ENCODE results near the gene ARPC4. TPM values are rescaled to one million over a fixed set of nuclear protein-coding genes. Genes with fewer than 3 reads are reported as not detected.
"Not testable (repeated sequence)": the region's sequence is repeated elsewhere in the genome, so short reads cannot be mapped to it uniquely, and the experiment has no call there.

ARPC4 gene
- total RNA-seq, 1 donor from 2014 or later = 164 TPM

DNA sequence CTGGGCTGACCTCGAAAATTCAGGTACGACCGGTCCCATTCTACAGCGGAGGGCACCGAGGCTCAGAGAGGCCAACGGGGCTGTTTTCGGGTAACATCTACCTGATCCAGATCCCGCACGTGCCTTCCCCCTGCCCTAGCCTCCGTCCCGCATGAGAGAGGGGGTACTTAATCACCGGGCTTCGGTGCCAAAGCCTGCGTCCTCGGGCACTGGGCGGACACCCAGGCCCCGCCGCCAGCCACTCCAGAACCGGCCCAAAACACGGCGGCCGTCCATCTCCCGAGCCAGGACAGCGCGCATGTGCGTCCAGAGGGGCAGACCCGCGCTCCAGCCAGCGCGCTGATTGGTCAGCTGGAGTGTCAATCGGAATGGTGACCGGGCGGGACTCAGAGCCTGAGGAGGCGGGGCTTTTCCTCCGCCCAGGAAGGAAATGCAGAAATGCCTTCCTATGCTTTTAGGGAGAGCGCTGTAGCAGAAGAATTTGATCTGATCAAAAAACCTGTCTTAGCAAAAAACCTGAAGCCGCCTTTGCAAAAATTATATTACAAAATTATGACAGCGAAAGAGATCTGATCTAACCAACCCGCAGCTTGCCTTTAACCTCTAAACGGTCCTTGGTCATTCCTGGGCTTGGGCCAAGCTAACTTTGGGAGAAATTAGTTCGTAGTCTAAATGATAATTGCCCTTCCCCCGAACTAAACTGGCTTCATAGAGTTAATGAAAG lies 51.0 kb downstream of the ARPC4 start, which contains the start of gene RPUSD3:
TSS of gene RPUSD3 (minus strand) at position 294 of the 724 bp plus-strand sequence. CDS start at position 276, 18 bp downstream.
- peaks cover 6% of the 10 kb centered on the region for H3K9me3 Mint-ChIP-seq (ENCODE audit: unreplicated experiment)
- H3K4me3 Mint-ChIP-seq (ENCODE audit: unreplicated experiment) = peak within 1 kb of the TSS; percentile 96

DNA sequence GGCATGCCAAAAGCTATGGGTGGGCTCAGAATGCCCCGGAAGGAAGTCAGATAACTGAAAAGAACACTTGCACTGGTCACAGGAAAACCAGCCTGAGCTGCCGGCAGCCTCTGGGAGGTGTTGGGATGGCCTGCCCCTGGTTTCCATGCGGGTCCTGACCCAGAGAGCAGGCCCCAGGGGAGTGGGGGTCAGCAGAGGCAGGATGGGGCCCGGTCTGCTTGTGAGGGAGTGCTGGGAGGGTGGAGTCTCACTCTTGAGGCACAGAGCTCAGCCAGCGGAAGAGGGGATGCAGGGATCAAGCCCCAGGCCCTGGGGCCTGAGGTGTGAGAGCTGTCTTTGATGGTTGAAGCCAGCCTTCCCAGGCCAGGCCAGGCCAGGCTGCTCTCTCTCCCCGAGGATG lies 53.3 kb downstream of the ARPC4 start:
- H3K9me3 Mint-ChIP-seq (ENCODE audit: unreplicated experiment) = peaks cover 2% of the 10 kb centered on the region
- H3K4me3 Mint-ChIP-seq (ENCODE audit: unreplicated experiment) = no peak overlapping the region
- H3K4me1 Mint-ChIP-seq (ENCODE audit: low read depth, unreplicated experiment) = peaks cover 42% of the 10 kb centered on the region
- peaks cover 5% of the 10 kb centered on the region for H3K36me3 Mint-ChIP-seq (ENCODE audit: unreplicated experiment)
- no peak overlapping the region for H3K27ac Mint-ChIP-seq (ENCODE audit: unreplicated experiment)
- H3K27me3 Mint-ChIP-seq (ENCODE audit: unreplicated experiment) = peaks cover 6% of the 10 kb centered on the region
- no peak for DNase-seq
- TF ChIP-seq, protein P1, sequence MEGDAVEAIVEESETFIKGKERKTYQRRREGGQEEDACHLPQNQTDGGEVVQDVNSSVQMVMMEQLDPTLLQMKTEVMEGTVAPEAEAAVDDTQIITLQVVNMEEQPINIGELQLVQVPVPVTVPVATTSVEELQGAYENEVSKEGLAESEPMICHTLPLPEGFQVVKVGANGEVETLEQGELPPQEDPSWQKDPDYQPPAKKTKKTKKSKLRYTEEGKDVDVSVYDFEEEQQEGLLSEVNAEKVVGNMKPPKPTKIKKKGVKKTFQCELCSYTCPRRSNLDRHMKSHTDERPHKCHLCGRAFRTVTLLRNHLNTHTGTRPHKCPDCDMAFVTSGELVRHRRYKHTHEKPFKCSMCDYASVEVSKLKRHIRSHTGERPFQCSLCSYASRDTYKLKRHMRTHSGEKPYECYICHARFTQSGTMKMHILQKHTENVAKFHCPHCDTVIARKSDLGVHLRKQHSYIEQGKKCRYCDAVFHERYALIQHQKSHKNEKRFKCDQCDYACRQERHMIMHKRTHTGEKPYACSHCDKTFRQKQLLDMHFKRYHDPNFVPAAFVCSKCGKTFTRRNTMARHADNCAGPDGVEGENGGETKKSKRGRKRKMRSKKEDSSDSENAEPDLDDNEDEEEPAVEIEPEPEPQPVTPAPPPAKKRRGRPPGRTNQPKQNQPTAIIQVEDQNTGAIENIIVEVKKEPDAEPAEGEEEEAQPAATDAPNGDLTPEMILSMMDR (IDR thresholded peaks at IDR 0.05; ENCODE audit: partially characterized antibody, unreplicated experiment) = no peak

More for the DNA sequence above, 51.0 kb downstream of the ARPC4 start, which contains the start of gene RPUSD3:
- TF ChIP-seq, protein P1 (IDR thresholded peaks at IDR 0.05; ENCODE audit: partially characterized antibody, unreplicated experiment) = no peak
- Mint-ChIP-seq H3K27ac (ENCODE audit: unreplicated experiment) (peak within 1 kb of the TSS; percentile 64), H3K27me3 (ENCODE audit: unreplicated experiment) (peaks cover 2% of the 10 kb centered on the region), H3K36me3 (ENCODE audit: unreplicated experiment) (peaks cover 5% of the 10 kb centered on the region), H3K4me1 (ENCODE audit: low read depth, unreplicated experiment) (peaks cover 23% of the 10 kb centered on the region)
- peak; percentile 99 for DNase-seq

DNA sequence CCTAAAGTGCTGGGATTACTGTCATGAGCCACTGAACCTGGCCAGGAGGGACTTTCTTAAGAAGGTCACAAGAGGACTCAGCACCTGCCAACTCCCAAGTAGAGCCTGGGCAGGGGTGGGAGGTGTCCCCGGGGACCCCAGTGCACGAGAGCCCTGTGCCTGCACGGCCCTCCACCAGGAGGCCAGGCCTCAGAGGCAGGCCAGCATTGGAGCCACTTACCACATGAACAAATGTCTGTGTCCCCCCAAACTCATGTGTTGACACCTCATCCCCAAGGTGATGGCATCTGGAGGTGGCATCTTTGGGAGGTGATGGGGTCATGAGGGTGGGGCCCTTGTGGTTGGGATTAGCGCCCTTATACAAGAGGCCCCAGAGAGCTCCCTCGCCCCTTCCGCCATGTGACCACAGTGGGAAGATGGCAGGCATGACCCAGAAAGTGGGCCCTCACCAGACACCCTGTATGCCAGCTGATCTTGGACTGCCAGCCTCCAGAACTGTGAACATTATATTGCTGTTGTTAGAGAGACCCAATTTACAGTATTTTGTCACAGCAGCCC lies 54.1 kb downstream of the ARPC4 start:
- TF ChIP-seq, protein P1 (IDR thresholded peaks at IDR 0.05; ENCODE audit: partially characterized antibody, unreplicated experiment) = peak; percentile 13
- no peak overlapping the region for H3K4me3 Mint-ChIP-seq (ENCODE audit: unreplicated experiment)
- H3K4me1 Mint-ChIP-seq (ENCODE audit: low read depth, unreplicated experiment) = peaks cover 48% of the 10 kb centered on the region
- peaks cover 6% of the 10 kb centered on the region for H3K27me3 Mint-ChIP-seq (ENCODE audit: unreplicated experiment)
- DNase-seq = no peak
- peak overlapping the region; percentile 96 for H3K27ac Mint-ChIP-seq (ENCODE audit: unreplicated experiment)
- peaks cover 2% of the 10 kb centered on the region for H3K9me3 Mint-ChIP-seq (ENCODE audit: unreplicated experiment)
- peaks cover 2% of the 10 kb centered on the region for H3K36me3 Mint-ChIP-seq (ENCODE audit: unreplicated experiment)

DNA sequence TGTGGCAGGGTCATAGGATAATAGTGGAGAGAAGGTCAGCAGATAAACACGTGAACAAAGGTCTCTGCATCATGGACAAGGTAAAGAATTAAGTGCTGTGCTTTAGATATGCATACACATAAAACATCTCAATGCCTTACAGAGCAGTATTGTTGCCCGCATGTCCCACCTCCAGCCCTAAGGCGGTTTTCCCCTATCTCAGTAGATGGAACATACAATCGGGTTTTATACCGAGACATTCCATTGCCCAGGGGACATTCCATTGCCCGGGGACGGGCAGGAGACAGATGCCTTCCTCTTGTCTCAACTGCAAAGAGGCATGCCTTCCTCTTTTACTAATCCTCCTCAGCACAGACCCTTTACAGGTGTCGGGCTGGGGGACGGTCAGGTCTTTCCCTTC lies 55.0 kb downstream of the ARPC4 start:
- H3K9me3 Mint-ChIP-seq (ENCODE audit: unreplicated experiment); H3K27me3 Mint-ChIP-seq (ENCODE audit: unreplicated experiment); DNase-seq; H3K36me3 Mint-ChIP-seq (ENCODE audit: unreplicated experiment): not testable (repeated sequence)
- Mint-ChIP-seq H3K27ac (ENCODE audit: unreplicated experiment) (peak overlapping the region; percentile 96), H3K4me1 (ENCODE audit: low read depth, unreplicated experiment) (peaks cover 50% of the 10 kb centered on the region), H3K4me3 (ENCODE audit: unreplicated experiment) (peak overlapping the region; percentile 53)

DNA sequence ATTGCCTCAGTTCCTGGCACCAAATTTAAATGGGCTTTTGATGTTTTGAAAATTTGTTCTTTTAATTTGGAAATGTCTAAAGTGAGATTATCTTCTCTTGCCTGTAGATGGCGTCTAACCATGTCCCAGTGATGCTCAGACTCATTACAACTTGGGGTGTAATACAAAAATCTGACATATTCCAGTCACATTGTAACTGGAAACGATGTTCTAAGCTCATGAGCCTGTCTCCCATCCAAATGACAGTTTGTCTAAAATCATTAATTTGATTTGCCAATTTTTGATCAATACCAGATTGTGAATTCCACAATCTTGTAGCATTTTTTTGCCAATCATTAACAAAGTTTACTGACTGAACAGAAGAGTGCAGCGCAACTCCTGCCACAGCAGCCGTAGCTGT lies 56.0 kb downstream of the ARPC4 start:
- H3K27ac Mint-ChIP-seq (ENCODE audit: unreplicated experiment) = peak overlapping the region; percentile 96
- H3K9me3 Mint-ChIP-seq (ENCODE audit: unreplicated experiment); DNase-seq; H3K27me3 Mint-ChIP-seq (ENCODE audit: unreplicated experiment); H3K36me3 Mint-ChIP-seq (ENCODE audit: unreplicated experiment): not testable (repeated sequence)
- H3K4me3 Mint-ChIP-seq (ENCODE audit: unreplicated experiment) = peak overlapping the region; percentile 53
- peaks cover 59% of the 10 kb centered on the region for H3K4me1 Mint-ChIP-seq (ENCODE audit: low read depth, unreplicated experiment)
- TF ChIP-seq, protein P1 (IDR thresholded peaks at IDR 0.05; ENCODE audit: partially characterized antibody, unreplicated experiment) = peak; percentile 58

DNA sequence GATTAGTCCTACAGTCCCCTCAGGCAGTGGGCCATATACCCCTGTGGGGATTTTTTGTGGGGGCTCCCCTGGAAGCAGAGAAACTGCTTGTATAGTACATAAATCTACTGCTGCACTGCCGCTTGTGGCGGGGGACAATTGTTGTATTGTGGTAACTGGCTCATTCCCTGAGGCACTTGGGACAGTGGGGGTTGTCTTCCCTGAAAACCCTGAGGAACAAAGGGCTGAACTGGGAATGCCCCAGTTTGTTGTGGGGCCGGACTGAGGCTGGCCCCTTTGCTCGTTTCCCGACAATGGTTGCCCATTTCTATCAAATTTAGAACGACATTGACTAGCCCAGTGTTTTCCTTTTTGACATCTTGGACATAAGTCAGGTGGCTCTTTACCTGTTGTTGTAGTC lies 58.5 kb downstream of the ARPC4 start:
- H3K36me3 Mint-ChIP-seq (ENCODE audit: unreplicated experiment); H3K27ac Mint-ChIP-seq (ENCODE audit: unreplicated experiment); H3K4me3 Mint-ChIP-seq (ENCODE audit: unreplicated experiment); DNase-seq: not testable (repeated sequence)
- H3K4me1 Mint-ChIP-seq (ENCODE audit: low read depth, unreplicated experiment) = peaks cover 82% of the 10 kb centered on the region
- H3K27me3 Mint-ChIP-seq (ENCODE audit: unreplicated experiment) = peaks cover 11% of the 10 kb centered on the region
- H3K9me3 Mint-ChIP-seq (ENCODE audit: unreplicated experiment) = peaks cover 11% of the 10 kb centered on the region

DNA sequence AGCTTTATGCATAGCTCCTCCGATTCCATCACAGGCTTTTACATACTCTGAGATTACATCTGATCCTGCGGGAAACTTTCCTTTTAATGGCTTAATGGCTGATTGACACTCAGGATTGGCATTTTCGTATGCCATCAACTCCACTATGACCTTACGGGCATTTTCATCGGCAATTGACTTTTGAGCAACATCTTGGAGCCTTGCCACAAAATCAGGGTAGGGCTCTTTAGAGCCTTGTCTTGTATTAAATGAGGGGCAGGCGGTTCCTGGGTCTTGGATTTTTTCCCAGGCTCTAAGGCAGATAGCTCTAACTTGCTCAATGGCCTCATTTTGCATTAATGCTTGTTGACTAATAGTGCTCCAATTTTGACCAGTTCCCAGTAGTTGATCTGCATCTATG lies 59.0 kb downstream of the ARPC4 start:
- not testable (repeated sequence) for H3K4me3 Mint-ChIP-seq (ENCODE audit: unreplicated experiment); H3K36me3 Mint-ChIP-seq (ENCODE audit: unreplicated experiment); DNase-seq
- peaks cover 11% of the 10 kb centered on the region for H3K27me3 Mint-ChIP-seq (ENCODE audit: unreplicated experiment)
- peak overlapping the region; percentile 43 for H3K27ac Mint-ChIP-seq (ENCODE audit: unreplicated experiment)
- H3K4me1 Mint-ChIP-seq (ENCODE audit: low read depth, unreplicated experiment) = peaks cover 82% of the 10 kb centered on the region
- peaks cover 11% of the 10 kb centered on the region for H3K9me3 Mint-ChIP-seq (ENCODE audit: unreplicated experiment)

All from glutamatergic neuron (in vitro differentiated cells).